Kidney epithelial cell (primary cell): Measurements from ENCODE around the gene TJP2. TPM values are rescaled to one million over a fixed set of nuclear protein-coding genes. Genes with fewer than 3 reads are reported as not detected.

Experiments
- DNase-seq: peaks from one replicate; pipeline ENCODE4 v3.0.0-alpha.2; 2010; ENCODE audit warnings: low read depth
- H3K27me3 ChIP-seq: 2 replicates; pipeline ENCODE4 v1.6.0; 2011; ENCODE audit warnings: low read length; ENCODE audit not compliant: control insufficient read depth, insufficient read depth
- H3K36me3 ChIP-seq: 2 replicates; pipeline ENCODE4 v1.5.1; 2011; ENCODE audit warnings: low read length; ENCODE audit not compliant: control insufficient read depth, insufficient read depth
- H3K4me3 ChIP-seq: 2 replicates; pipeline ENCODE4 v1.5.1; 2011; ENCODE audit warnings: low read depth, mild to moderate bottlenecking, control low read depth, low read length
- CTCF ChIP-seq: IDR thresholded peaks from 2 replicates; pipeline ENCODE4 v1.5.1; 2011; ENCODE audit warnings: mild to moderate bottlenecking, moderate library complexity, low read length, control low read depth, inconsistent platforms; ENCODE audit not compliant: insufficient read depth, poor library complexity, severe bottlenecking
- total RNA-seq: library from RNA; depleted of rRNA; stranded (reverse); fragments of >200 nt; gene quantifications from 2 replicates; pipeline ENCODE4 v1.2.3, GENCODE V29; 2015

The TJP2 gene
- total RNA-seq, 1 donor from 2014 or later = 341 TPM

GRCh38 chr9:69253057-69253456 lies 79.0 kb downstream of the TJP2 start:
- Histone ChIP-seq H3K27me3 (no peaks in the 10 kb centered on the region), H3K36me3 (peaks cover 5% of the 10 kb centered on the region), H3K4me3 (no peak overlapping the region)
- DNase-seq = no peak
- TF ChIP-seq CTCF = no peak

- TF ChIP-seq CTCF = no peak
- Histone ChIP-seq H3K27me3 (no peaks in the 10 kb centered on the region), H3K36me3 (peaks cover 2% of the 10 kb centered on the region), H3K4me3 (no peak overlapping the region)
- DNase-seq = no peak
These were observed 80.1 kb downstream of the TJP2 start for GRCh38 chr9:69254223-69254622.

- DNase-seq = no peak
- no peaks in the 10 kb centered on the region for H3K27me3 ChIP-seq
- H3K4me3 ChIP-seq = no peak overlapping the region
- peaks cover 2% of the 10 kb centered on the region for H3K36me3 ChIP-seq
- no peak for TF ChIP-seq CTCF
These were observed 81.5 kb downstream of the TJP2 start for GRCh38 chr9:69255591-69255990.

GRCh38 chr9:69258551-69258950 lies 84.5 kb downstream of the TJP2 start:
- Histone ChIP-seq H3K27me3 (no peaks in the 10 kb centered on the region), H3K36me3 (no peaks in the 10 kb centered on the region), H3K4me3 (no peak overlapping the region)
- no peak for DNase-seq
- TF ChIP-seq CTCF = no peak

- no peak for DNase-seq
- TF ChIP-seq CTCF = no peak
- Histone ChIP-seq H3K27me3 (no peaks in the 10 kb centered on the region), H3K4me3 (no peak overlapping the region), H3K36me3 (no peaks in the 10 kb centered on the region)
These were observed 86.1 kb downstream of the TJP2 start for GRCh38 chr9:69260161-69260560.

GRCh38 chr9:69261636-69262035 lies 87.6 kb downstream of the TJP2 start:
- Histone ChIP-seq H3K27me3 (no peaks in the 10 kb centered on the region), H3K36me3 (no peaks in the 10 kb centered on the region), H3K4me3 (no peak overlapping the region)
- no peak for TF ChIP-seq CTCF
- DNase-seq = no peak
